Measurements from ENCODE around the gene EFHC2.

The EFHC2 gene

GRCh38 chrX:44280116-44280515 is 63.4 kb downstream of the EFHC2 start:
- DNase-seq (ENCODE audit: low spot score): no peak
- in situ Hi-C loops (cut with MboI; ENCODE audit: low sequenced_read_pairs, unreplicated experiment): no loop called here
- TF ChIP-seq CTCF (IDR thresholded peaks at IDR 0.05; ENCODE audit: borderline replicate concordance, control extremely low read depth, extremely low read depth, insufficient read depth, missing control alignments): no peak

GRCh38 chrX:44274096-44274495 is 69.4 kb downstream of the EFHC2 start:
- no peak for DNase-seq (ENCODE audit: low spot score)
- no peak for TF ChIP-seq CTCF (IDR thresholded peaks at IDR 0.05; ENCODE audit: borderline replicate concordance, control extremely low read depth, extremely low read depth, insufficient read depth, missing control alignments)
- in situ Hi-C loops (cut with MboI; ENCODE audit: low sequenced_read_pairs, unreplicated experiment): no loop called here

GRCh38 chrX:44267861-44268260 is 75.6 kb downstream of the EFHC2 start:
- no peak for TF ChIP-seq CTCF (IDR thresholded peaks at IDR 0.05; ENCODE audit: borderline replicate concordance, control extremely low read depth, extremely low read depth, insufficient read depth, missing control alignments)
- in situ Hi-C loops (cut with MboI; ENCODE audit: low sequenced_read_pairs, unreplicated experiment): no loop called here
- no peak for DNase-seq (ENCODE audit: low spot score)

DNA sequence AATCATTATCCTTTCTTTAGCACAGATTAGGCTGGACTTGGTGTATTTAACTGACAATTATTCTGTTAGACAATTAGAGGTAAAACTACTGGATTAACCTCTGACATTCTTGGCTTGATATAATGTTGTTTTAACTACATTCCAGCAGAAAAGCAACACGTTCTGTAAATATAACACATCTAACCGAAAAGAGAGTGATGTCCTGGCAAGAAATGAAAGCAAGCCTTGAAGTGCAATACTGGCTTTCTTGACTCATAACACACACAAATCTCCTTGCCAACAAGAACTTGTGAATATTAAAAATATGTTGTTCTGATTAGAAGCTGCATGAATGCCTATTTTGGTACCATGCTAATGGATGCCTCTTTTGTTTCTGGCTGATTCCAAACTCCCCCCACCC is 76.4 kb downstream of the EFHC2 start:
- in situ Hi-C loops (cut with MboI; ENCODE audit: low sequenced_read_pairs, unreplicated experiment): no loop called here
- no peak for DNase-seq (ENCODE audit: low spot score)
- no peak for TF ChIP-seq CTCF (IDR thresholded peaks at IDR 0.05; ENCODE audit: borderline replicate concordance, control extremely low read depth, extremely low read depth, insufficient read depth, missing control alignments)

- no peak for TF ChIP-seq CTCF (IDR thresholded peaks at IDR 0.05; ENCODE audit: borderline replicate concordance, control extremely low read depth, extremely low read depth, insufficient read depth, missing control alignments)
- in situ Hi-C loops (cut with MboI; ENCODE audit: low sequenced_read_pairs, unreplicated experiment): no loop called here
- DNase-seq (ENCODE audit: low spot score): no peak
These were observed 77.9 kb downstream of the EFHC2 start for GRCh38 chrX:44265559-44265958.

GRCh38 chrX:44264936-44265335 is 78.5 kb downstream of the EFHC2 start:
- DNase-seq (ENCODE audit: low spot score): no peak
- no peak for TF ChIP-seq CTCF (IDR thresholded peaks at IDR 0.05; ENCODE audit: borderline replicate concordance, control extremely low read depth, extremely low read depth, insufficient read depth, missing control alignments)
- in situ Hi-C loops (cut with MboI; ENCODE audit: low sequenced_read_pairs, unreplicated experiment): no loop called here

DNA sequence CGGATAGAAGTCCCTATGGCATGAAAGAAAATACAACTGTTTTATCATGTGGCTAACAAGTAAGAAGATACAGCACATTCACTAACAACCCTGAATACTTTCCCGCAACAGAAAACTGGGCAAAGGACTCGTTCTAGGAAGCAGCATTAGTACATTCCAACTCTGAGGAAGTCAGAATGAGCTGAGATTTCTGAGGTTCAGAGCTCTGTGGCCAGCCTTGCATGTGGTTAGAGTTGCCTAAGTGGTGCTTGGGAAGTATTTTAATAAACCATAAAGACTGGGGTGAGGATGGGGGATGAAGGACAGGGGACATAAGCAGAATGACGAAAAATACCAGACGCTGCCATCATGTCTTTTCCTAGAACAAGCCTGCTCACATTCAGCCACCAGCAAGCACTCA is 82.2 kb downstream of the EFHC2 start:
- TF ChIP-seq CTCF (IDR thresholded peaks at IDR 0.05; ENCODE audit: borderline replicate concordance, control extremely low read depth, extremely low read depth, insufficient read depth, missing control alignments): no peak
- no peak for DNase-seq (ENCODE audit: low spot score)
- in situ Hi-C loops (cut with MboI; ENCODE audit: low sequenced_read_pairs, unreplicated experiment): no loop called here

Measured in GM13976 (cell line).